ENCODE results near the gene GNAS-AS1.

Gene GNAS-AS1

DNA sequence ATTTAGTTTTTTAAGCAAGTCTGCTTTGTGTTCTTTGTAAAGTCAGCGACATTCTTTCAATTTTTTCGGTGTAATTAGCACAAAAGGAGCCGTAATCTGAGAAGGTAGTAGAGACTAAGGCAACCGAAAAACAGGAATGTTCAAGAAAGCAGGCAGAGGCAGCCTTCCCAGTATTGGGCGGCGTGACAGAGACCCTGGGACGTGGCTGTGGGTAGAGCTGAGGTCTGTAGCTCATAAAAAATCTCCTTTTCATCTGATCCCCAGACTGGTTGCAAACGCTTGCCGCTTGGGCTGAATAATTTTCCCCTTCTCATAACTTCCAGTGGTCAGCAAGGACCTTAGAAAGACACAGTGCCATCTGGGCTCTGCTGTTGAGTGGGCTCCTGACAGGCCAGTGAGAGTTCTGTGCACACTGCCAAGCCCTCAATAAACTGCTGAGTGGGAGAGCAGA is 32.6 kb upstream of the GNAS-AS1 start:
- DNase-seq, result peak; percentile 90

DNA sequence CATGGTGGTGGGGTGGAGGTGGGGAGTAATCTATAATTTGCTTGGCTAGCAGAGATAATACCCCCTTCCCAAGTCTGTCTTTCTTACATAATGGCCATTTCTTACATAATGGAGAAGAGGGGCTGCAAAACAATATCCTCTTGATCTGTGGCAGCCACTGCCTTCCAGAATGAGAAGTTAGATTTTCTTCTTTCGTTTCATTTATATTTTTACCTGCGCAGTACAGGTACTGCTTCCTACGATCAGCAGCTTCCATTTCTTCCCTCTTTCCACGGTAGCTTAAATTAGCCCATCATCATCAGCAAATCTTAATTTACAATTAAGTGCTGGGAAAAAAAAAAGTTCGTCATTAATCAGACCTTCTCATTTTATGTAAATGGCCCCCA is 32.0 kb upstream of the GNAS-AS1 start:
- no peak for DNase-seq

DNA sequence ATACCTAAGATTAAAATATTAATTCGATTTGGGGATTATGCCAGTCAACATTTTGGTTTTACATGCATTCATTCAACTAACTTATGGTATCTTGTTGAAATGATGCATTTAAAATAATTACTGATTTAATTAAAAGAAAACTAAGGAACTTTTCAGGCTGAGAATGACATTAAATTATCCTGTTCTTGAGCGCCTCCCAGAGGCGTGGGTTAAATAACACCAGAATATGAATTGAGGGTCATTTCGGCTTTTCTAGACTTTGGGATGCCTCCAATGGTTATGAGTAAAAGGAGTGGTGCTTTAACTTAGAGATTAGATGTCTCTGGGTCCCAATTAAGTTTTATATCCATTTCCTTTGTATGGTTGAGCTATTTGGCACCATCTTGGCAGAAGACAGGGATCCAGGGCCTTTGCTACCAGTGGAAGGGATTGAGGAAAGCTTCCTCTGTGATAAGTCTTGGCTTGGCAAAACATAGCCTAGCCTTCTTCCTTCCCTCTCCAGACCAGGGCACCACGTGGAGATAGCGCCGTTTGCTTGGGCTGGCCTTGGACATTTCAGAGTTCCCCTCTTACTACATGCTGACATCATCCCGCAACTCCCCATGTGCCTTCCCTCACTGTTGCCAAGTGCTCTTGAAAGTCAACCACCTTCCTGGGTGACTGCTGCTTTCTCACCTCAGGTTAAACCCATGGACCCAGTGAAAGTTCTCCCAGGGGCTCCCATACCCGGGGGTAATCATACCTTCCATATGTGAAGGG is 30.5 kb upstream of the GNAS-AS1 start:
- DNase-seq, result no peak

- no peak for DNase-seq
Observed at GRCh38 chr20:58880441-58880840, 29.7 kb upstream of the GNAS-AS1 start.

DNA sequence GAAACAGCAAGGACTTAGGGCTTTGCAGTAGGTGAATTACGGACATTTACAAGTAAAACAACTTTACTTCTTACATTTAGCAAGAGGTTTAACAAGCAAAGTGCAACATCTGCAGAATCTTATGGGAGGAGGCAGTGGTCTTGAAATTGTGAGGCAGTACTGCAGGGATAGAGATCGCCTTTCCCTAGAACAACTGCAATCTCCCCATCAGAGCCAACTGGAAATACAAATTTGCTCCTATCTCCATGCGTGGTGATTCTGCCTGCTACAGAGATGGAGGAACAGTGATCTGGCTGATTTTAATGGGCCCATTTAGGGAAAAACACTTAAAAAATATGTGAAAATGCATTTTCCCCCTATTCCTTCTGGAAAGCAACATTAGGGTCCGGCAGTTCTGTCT is 27.7 kb upstream of the GNAS-AS1 start:
- no peak for DNase-seq

DNA sequence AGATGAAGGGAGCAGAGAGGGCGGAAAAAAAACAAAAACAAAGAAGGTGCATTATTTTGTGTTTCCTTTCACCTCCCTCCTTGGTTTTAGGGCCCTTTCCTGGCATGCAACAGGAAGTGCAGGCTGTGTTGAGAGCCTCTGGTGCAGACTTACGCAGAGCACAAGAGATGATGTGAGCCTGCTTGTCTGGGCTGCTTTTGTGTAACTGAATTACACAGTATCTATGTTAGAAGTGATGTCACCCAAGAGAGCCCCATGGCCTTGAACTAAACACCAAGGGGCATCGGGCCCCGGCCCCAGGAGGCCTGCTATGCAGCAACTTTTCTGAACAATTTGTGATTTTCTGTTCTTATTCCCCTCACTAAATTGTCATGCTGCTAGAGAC is 27.3 kb upstream of the GNAS-AS1 start:
- DNase-seq, result no peak

DNA sequence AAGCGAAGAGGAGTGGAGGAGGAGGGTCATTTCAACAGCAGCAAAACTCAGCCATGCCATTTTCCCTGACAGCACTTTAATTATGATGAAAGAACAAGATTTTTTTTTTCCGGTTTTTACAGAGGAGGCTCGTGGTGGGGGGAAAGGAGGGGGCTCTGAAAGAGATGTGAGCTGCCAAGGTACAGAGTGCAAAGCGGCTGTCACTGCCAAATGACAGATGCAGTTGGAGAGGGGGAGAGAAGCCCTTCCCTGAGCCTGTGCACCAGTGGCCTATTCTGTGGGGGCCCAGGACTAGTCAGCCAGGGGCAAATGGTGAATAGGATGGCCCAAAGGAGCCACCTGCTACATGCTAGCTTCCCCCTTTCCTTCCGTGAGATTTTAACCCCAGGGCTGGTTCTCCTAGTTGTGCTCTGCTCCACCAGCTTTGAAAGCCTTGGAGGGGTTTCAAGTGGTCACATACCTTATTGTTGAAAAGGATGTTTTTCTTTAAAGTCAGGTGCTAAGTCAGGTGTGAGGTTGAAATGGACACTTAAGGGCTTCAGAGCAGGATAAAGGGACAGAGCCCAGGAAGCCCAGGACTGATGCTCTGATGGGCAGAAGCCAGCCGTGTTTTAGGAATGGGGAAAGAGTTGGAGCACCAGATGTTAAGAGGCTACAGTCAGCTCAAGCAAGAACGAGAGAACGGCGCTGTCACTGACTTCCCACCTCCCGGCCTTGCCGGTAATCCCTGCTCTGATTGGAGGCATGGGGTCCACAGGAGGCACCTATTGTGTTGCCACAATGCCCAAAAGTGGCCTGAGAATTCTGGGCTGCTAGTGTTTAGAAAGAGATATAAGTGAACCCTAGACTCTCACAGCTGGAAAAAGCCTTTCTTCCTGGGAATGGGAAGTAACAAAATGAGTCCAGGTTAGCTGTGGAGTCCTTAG is 26.6 kb upstream of the GNAS-AS1 start:
- no peak for DNase-seq

DNA sequence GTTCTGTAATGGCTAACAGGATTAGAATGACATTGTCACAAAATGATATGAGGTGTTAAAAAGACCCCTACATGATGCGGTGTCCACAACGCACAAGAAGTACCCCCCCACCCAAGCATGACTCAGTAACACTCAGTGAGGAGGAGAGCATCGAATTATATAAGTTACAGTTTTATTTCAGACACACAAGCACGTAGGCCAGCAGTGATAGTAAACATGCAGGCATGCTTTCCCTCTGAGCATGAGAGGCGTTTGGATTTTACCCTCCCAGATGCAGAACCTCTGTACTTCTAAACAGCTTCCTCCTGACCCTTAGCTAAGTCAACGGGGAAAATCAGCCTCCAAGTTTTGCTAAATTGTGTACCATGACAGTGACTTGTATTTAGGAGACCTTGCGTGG is 25.7 kb upstream of the GNAS-AS1 start:
- peak; percentile 39 for DNase-seq

DNA sequence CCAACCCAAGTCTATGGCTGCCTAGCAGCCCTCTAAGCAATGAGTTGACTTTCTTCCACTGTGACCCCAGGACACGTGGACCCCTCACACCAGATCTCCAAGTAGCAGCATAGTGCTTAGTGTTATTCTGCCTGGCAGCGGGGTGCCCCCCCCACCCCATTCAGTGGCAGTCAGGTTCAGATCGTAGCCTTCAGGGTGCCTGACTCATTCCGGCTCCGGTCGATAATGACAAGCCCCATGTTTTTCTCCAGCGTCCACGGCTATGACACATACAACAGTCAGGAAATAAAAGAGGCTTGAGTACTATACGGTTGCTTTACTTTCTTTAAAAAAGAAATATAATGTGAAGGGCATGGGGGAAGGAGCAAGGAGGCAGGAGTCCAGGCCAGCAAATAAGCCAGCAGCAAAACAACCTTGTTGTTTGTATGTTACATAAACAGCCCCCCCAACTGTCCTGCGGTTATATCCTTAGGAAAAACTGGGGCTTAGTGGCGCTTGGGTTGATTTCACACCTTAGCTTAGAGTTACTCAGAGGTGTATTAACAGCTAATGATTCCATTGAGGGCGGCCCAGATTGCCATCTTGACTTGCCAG is 24.9 kb upstream of the GNAS-AS1 start:
- peak; percentile 85 for DNase-seq

- DNase-seq, result no peak
Observed at GRCh38 chr20:58875111-58875510, 24.4 kb upstream of the GNAS-AS1 start.

DNA sequence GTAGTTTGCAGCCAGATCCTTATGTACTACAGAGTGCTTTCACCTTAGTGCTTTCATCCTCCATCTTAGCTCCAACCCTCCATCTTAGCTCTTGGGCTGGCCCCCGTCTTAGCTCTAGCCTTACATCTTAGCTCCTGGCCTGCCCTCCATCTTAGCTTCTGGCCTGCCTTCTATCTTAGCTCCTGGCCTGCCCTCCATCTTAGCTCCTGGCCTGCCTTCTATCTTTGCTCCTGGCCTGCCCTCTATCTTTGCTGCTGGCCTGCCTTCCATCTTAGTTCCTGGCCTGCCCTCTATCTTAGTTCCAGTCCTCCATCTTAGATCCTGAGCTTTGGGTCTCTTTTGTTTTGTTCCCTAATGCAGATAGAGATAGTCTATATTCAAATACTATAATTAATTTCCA is 23.8 kb upstream of the GNAS-AS1 start:
- DNase-seq, result no peak

- DNase-seq, result no peak
Observed at GRCh38 chr20:58871533-58872102, 20.9 kb upstream of the GNAS-AS1 start.

DNA sequence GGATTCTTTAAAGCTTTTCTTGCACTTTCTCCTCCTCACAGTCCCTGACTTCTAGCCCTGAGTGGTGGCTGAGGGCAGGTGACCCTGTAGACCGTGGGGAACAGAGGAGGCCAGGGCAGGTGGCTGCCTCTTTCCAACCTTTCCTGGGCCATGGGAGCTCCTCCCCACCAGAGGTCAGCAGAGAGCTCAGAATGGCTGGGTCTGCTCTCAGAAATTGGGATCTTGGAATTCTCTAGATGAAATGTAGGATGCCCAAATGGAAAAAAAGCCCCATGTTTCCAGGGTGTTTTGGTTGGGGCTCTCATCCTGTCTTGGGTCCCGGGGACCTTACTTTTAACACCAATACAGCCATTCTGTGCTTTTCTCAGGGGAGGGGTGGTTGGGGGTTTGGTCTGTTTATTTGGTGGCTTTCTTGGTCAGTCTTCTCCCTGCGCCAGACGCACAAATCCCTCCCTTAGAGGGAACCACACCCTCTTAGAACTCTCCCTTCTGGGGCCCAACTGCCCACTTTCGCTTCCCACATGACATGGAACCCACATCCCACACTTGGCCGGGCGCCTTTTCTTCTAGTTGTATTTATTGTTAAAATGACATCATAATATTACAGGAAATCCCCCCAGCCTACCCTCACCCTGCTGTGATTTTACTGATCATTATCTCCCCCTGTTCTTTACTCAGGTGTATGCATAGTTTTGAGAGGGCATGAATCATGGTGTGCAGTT is 19.8 kb upstream of the GNAS-AS1 start:
- DNase-seq, result peak; percentile 56

DNA sequence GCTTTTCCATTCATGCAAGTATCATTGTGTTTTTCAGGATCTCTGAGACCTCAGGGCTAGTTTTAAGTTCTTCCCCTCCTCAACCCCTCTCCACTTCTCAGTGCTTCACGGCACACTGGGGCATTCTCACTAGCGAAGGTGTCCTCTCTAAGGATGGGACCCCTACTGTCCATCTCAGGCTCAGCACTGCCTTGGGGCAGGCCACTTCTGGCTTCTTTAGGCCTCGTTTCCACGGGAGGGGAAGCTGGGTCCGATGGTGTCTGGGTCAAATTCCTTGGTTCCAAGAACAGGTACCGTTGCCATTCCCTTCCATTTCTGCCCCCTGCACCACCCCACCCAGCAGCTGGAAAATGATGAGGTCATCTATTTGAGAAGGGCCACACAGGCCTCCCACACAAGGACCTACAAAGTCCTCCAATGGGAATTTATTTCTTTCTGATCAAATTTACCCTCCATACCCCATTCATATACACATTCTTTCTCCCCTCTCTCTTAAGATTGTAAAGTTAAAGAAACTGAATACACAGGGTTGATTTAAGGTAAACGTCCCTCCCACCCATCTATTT is 19.0 kb upstream of the GNAS-AS1 start:
- no peak for DNase-seq

- no peak for DNase-seq
Observed at GRCh38 chr20:58868795-58869194, 18.1 kb upstream of the GNAS-AS1 start.

DNA sequence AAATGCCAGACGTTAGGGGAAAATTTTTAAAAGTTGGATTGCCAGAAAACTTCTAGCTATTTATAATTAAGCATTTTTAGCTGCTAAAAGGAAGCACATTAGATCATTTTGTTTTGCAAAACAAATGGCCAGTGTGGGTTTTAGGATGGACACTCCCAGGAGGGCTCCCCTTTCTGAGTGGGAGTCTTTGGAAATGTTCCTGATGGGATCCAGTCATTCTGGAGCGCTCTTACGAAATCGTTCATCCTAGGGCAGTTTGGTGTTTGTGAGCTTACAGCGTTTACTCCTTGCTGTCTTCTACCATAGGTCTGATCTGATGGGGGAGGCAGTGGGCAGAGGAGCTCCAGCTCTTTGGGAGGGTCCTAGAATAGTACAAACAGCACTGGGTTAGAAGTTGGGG is 16.5 kb upstream of the GNAS-AS1 start:
- no peak for DNase-seq

DNA sequence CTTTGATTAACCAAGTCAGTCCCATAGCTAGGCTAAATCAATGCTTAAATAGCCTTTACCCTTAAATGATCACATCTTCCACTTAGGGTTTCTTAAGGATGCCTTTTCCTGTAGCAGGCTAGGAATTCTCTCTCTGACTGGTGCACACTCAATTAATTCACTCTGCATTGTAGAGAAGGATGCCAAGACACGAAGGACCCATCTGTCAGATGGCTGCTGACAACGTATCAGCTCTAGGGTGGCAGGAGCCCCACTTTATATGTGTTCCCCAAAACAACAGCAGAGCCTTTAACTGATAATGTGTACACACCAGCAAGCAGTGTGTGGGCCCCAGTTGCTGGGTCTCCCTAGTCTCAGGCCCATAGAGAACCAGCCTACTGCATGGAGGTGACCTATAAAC is 15.1 kb upstream of the GNAS-AS1 start:
- no peak for DNase-seq

GRCh38 chr20:58864346-58864745 is 13.6 kb upstream of the GNAS-AS1 start:
- DNase-seq, result no peak

- DNase-seq, result no peak
Observed at GRCh38 chr20:58863044-58863790, 12.5 kb upstream of the GNAS-AS1 start.

DNA sequence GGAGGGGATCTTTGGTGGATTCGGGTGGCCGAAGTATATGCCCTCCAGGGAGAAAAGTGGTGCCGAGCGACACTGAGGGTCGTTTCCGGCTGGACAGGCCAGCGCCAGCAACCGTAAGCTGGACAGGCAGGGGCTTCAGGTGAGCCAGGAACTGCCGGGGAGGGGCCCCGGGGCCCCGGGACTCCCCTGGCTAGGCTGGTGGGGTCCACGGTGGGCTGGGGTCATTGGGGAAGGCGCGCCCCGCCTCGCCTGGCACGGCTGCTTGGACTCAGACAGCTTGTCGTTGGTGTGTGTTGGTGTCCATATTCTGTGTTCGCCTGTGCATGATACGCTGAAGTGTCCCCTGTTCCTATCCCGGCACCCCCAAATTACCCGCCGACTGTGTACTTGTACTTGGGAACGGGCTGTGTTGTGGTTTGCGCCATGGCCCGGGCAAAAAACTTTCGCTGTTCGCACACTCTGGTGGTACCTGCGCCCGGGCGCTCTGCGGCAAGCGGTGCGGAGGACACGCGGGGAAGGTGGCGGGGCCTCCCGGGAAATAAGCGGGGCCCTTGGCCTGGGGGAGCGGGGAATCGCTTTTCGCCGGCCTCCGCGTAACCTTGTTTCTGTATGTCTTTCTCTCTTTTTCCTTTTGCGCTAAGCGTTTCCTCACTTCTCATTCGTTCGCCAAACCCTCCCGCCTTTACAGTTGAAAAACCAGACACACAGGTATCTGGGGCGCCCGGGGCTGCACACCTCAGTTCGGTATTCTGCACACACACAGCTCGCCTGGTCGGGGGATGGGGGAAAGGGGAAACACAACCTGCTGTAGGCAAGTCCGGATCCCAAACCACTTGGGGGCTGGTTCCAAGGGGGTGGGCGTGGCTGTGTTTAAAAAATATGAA is 5.0 kb upstream of the GNAS-AS1 start:
- DNase-seq, result no peak
